Testis (tissue), 3 donors: ENCODE results near the gene RNF123. TPM values are rescaled to one million over a fixed set of nuclear protein-coding genes. Genes with fewer than 3 reads are reported as not detected.

Experiments used
- DNase-seq: peaks from one replicate; pipeline ENCODE4 v3.0.0-alpha.2; 2019
- H3K27ac ChIP-seq, 2 donors: fragments of 200-600 bp; sonication (generic); one replicate each; pipeline ENCODE4 v1.5.1; 2019
- H3K27me3 ChIP-seq: fragments of 200-600 bp; sonication (generic); one replicate; pipeline ENCODE4 v1.5.1; 2019
- H3K36me3 ChIP-seq: fragments of 200-600 bp; sonication (generic); one replicate; pipeline ENCODE4 v1.5.1; 2017; ENCODE audit warnings: low read depth; ENCODE audit errors: missing control alignments
- H3K4me1 ChIP-seq: fragments of 200-600 bp; sonication (generic); one replicate; pipeline ENCODE4 v1.5.1; 2019
- H3K4me3 ChIP-seq, 2 donors: fragments of 200-600 bp; sonication (generic); one replicate each; pipeline ENCODE4 v1.5.1; 2017 to 2019
- H3K9me3 ChIP-seq: fragments of 200-600 bp; sonication (generic); one replicate; pipeline ENCODE4 v1.5.1; 2017
- POLR2A ChIP-seq: fragments of 450-650 bp; IDR thresholded peaks from one replicate; pipeline ENCODE4 v1.6.1; 2017; ENCODE audit warnings: antibody characterized with exemption, mild to moderate bottlenecking, moderate library complexity
- WGBS, 2 donors: methylation state at CpG; one replicate each; pipeline ENCODE4 v1.1.5; 2018; 5-methylcytosine and 5-hydroxymethylcytosine counted together
- intact Hi-C: fragments of 100-400 bp; cut with DNase I; formaldehyde crosslinking; loops from one replicate; pipeline ENCODE4 v1.15.1; 2023; ENCODE audit warnings: low total_unique reads
- polyA plus RNA-seq: library from polyadenylated mRNA; stranded (reverse); fragments of 350-450 nt; fragmentation: Illumina TruSeq; extraction: RNeasy Lipid Tissue Mini Kit (QIAGEN cat#74804); gene quantifications from one replicate; pipeline ENCODE4 v1.2.3, GENCODE V29; 2014; ENCODE audit warnings: low read depth, low replicate concordance; ENCODE audit not compliant: insufficient read depth
- total RNA-seq, 2 donors: library from RNA; depleted of rRNA; stranded (reverse); fragments of >200 nt; gene quantifications; one replicate each; pipeline ENCODE4 v1.2.3, GENCODE V29; 2016
- TF ChIP-seq, protein P1 (sequence below), 3 experiments: fragments of 450-650 bp in 2 of 3; fragments of 200-600 bp in 1 of 3; sonication (generic) in 1 of 3; IDR thresholded peaks; one replicate each; pipeline ENCODE4 v1.5.1; 2016 to 2019; ENCODE audit warnings: antibody characterized with exemption in 3 of 3, mild to moderate bottlenecking in 2 of 3, moderate library complexity in 1 of 3

RNF123 gene
- total and polyA plus RNA-seq, 3 donors from 2014 or later, result 54.7 to 79.7 (median 72.4) TPM

GRCh38 chr3:49658711-49659110 is 30.6 kb upstream of the RNF123 start:
- Histone ChIP-seq H3K9me3 (no peaks in the 10 kb centered on the region), H3K27me3 (no peaks in the 10 kb centered on the region), H3K36me3 (no peaks in the 10 kb centered on the region), H3K4me3 (no peak overlapping the region), H3K4me1 (no peaks in the 10 kb centered on the region), H3K27ac (no peak overlapping the region)
- intact Hi-C loops, result no loop called here
- WGBS, 2 donors, result 79 to 88% methylated on average over 2 of the region's 2 CpGs
- TF ChIP-seq POLR2A, result no peak
- TF ChIP-seq, protein P1, sequence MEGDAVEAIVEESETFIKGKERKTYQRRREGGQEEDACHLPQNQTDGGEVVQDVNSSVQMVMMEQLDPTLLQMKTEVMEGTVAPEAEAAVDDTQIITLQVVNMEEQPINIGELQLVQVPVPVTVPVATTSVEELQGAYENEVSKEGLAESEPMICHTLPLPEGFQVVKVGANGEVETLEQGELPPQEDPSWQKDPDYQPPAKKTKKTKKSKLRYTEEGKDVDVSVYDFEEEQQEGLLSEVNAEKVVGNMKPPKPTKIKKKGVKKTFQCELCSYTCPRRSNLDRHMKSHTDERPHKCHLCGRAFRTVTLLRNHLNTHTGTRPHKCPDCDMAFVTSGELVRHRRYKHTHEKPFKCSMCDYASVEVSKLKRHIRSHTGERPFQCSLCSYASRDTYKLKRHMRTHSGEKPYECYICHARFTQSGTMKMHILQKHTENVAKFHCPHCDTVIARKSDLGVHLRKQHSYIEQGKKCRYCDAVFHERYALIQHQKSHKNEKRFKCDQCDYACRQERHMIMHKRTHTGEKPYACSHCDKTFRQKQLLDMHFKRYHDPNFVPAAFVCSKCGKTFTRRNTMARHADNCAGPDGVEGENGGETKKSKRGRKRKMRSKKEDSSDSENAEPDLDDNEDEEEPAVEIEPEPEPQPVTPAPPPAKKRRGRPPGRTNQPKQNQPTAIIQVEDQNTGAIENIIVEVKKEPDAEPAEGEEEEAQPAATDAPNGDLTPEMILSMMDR (IDR thresholded peaks at IDR 0.05), result no peak
- DNase-seq, result no peak

GRCh38 chr3:49659756-49660155 is 29.6 kb upstream of the RNF123 start:
- Histone ChIP-seq H3K9me3 (no peaks in the 10 kb centered on the region), H3K4me3 (no peak overlapping the region), H3K4me1 (no peaks in the 10 kb centered on the region), H3K36me3 (no peaks in the 10 kb centered on the region), H3K27me3 (no peaks in the 10 kb centered on the region), H3K27ac (no peak overlapping the region)
- no peak for TF ChIP-seq POLR2A
- TF ChIP-seq, protein P1 (IDR thresholded peaks at IDR 0.05), result no peak
- intact Hi-C loops, result no loop called here
- WGBS, 2 donors, result 84 to 87% methylated on average over 4 of the region's 4 CpGs
- DNase-seq, result no peak

DNA sequence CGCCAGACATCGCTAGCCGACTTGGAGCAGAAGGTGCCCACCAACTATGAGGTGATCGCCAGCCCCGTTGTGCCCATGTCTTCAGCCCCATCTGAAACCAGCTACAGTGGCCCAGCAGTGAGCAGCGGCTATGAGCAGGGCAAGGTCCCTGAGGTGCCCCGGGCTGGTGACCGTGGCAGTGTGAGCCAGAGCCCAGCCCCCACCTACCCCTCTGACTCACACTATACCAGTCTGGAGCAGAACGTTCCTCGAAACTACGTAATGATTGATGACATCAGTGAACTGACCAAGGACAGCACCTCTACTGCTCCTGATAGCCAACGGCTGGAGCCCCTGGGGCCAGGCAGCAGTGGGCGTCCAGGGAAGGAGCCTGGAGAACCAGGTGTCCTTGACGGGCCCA is 28.1 kb upstream of the RNF123 start:
- DNase-seq, result no peak
- Histone ChIP-seq H3K27me3 (no peaks in the 10 kb centered on the region), H3K4me3 (no peak overlapping the region), H3K9me3 (no peaks in the 10 kb centered on the region), H3K4me1 (no peaks in the 10 kb centered on the region), H3K27ac (no peak overlapping the region), H3K36me3 (no peaks in the 10 kb centered on the region)
- WGBS, 2 donors, result 78 to 83% methylated on average over 14 of the region's 14 CpGs
- no peak for TF ChIP-seq POLR2A
- TF ChIP-seq, protein P1 (IDR thresholded peaks at IDR 0.05), result no peak
- intact Hi-C loops, result no loop called here

GRCh38 chr3:49662021-49662420 is 27.3 kb upstream of the RNF123 start:
- intact Hi-C loops, result no loop called here
- WGBS, 2 donors, result 95 to 97% methylated on average over 17 to 22 of the region's 22 CpGs

More at GRCh38 chr3:49662021-49662420, 27.3 kb upstream of the RNF123 start:
- no peak for DNase-seq
- no peaks in the 10 kb centered on the region for H3K9me3 ChIP-seq
- H3K4me3 ChIP-seq, result no peak overlapping the region
- TF ChIP-seq, protein P1 (IDR thresholded peaks at IDR 0.05), result no peak
- TF ChIP-seq POLR2A, result no peak
- no peak overlapping the region for H3K27ac ChIP-seq
- no peaks in the 10 kb centered on the region for H3K4me1 ChIP-seq
- H3K27me3 ChIP-seq, result no peaks in the 10 kb centered on the region
- H3K36me3 ChIP-seq, result no peaks in the 10 kb centered on the region
